Stimulated activated CD4-positive, alpha-beta T cell treated with anti-CD3 and anti-CD28 coated beads, Interleukin-15, amount 100 ng/mL, for 24 hours (primary cell): ENCODE measurements around the gene PCDH1.
A peak's percentile ranks its signal among the peaks of the same experiment; 100 is the strongest.
"Not testable (repeated sequence)": the region's sequence is repeated elsewhere in the genome, so short reads cannot be mapped to it uniquely, and the experiment has no call there.

Experiments
- DNase-seq: peaks from one replicate; pipeline ENCODE4 v3.0.0-alpha.2; 2020

Gene PCDH1

GRCh38 chr5:141878186-141878710, at the start of gene PCDH1:
Gene PCDH1 (minus strand): TSS chr5:141878410. CDS start chr5:141878262, 148 bp downstream.
- DNase-seq = peak; percentile 42

- DNase-seq = no peak
Observed at GRCh38 chr5:141926434-141926833, 48.2 kb upstream of the PCDH1 start.

GRCh38 chr5:141923448-141924313, 45.5 kb upstream of the PCDH1 start, which contains the start of gene DELE1:
Gene DELE1 (plus strand): TSS chr5:141923871. CDS start chr5:141923942, 71 bp downstream.
- peak; percentile 99 for DNase-seq

- DNase-seq = not testable (repeated sequence)
Observed at GRCh38 chr5:141922827-141923447, 44.7 kb upstream of the PCDH1 start.

- no peak for DNase-seq
Observed at GRCh38 chr5:141920771-141921170, 42.6 kb upstream of the PCDH1 start.

- no peak for DNase-seq
Observed at GRCh38 chr5:141919218-141920119, 41.3 kb upstream of the PCDH1 start.

GRCh38 chr5:141917760-141918159, 39.5 kb upstream of the PCDH1 start:
- no peak for DNase-seq

GRCh38 chr5:141916522-141916921, 38.3 kb upstream of the PCDH1 start:
- no peak for DNase-seq

- no peak for DNase-seq
Observed at GRCh38 chr5:141915881-141916336, 37.7 kb upstream of the PCDH1 start.

- DNase-seq = no peak
Observed at GRCh38 chr5:141914797-141915196, 36.6 kb upstream of the PCDH1 start.

- peak; percentile 47 for DNase-seq
Observed at GRCh38 chr5:141914199-141914743, 36.1 kb upstream of the PCDH1 start.

GRCh38 chr5:141913560-141914198, 35.5 kb upstream of the PCDH1 start:
- no peak for DNase-seq

GRCh38 chr5:141910271-141910673, 32.1 kb upstream of the PCDH1 start:
- DNase-seq = no peak

GRCh38 chr5:141909212-141909611, 31.0 kb upstream of the PCDH1 start:
- DNase-seq = no peak

GRCh38 chr5:141908796-141909195, 30.6 kb upstream of the PCDH1 start:
- DNase-seq = no peak

- DNase-seq = no peak
Observed at GRCh38 chr5:141906972-141907371, 28.8 kb upstream of the PCDH1 start.

GRCh38 chr5:141906517-141906916, 28.3 kb upstream of the PCDH1 start:
- DNase-seq = no peak

GRCh38 chr5:141904551-141904950, 26.3 kb upstream of the PCDH1 start:
- no peak for DNase-seq

- DNase-seq = no peak
Observed at GRCh38 chr5:141903261-141903660, 25.1 kb upstream of the PCDH1 start.

GRCh38 chr5:141902015-141902814, 24.0 kb upstream of the PCDH1 start:
- no peak for DNase-seq

GRCh38 chr5:141898448-141899049, 20.3 kb upstream of the PCDH1 start:
- no peak for DNase-seq
